Kasumi-1 (cell line): ENCODE measurements around the gene KLRF2.

Experiments
- DNase-seq, 2 experiments: peaks; one replicate each; lab custom pipeline; 2025; lab: John Stamatoyannopoulos, UW

KLRF2 gene

DNA sequence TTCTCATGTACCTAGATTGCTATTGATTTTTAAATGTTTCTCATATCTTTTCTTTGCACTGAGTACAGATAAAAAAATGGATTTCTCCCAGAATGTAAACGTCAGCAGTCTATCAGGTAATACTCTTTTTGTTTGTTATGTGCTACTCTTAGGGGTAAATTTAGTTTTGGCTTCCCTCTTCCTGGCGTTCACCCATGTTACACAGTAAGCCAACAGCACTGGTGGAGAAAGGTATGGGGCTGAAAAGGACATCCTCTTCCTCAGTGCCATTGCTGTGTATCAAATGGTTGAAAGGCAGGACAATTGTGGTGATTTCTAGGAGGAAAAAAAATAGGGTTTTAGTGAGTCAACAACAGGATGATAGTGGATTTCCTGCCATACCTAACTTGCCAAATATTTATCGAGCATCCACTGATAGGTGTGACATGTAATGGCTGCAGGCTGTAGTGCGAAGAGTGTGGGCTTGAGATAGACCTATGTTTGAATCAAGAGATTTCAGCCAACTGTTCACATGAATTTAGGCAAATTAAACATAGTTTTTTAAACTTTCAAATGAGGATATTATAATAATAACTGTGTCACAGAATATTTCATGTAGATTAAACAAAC, 7.5 kb downstream of the KLRF2 start:
- DNase-seq = no peak

DNA sequence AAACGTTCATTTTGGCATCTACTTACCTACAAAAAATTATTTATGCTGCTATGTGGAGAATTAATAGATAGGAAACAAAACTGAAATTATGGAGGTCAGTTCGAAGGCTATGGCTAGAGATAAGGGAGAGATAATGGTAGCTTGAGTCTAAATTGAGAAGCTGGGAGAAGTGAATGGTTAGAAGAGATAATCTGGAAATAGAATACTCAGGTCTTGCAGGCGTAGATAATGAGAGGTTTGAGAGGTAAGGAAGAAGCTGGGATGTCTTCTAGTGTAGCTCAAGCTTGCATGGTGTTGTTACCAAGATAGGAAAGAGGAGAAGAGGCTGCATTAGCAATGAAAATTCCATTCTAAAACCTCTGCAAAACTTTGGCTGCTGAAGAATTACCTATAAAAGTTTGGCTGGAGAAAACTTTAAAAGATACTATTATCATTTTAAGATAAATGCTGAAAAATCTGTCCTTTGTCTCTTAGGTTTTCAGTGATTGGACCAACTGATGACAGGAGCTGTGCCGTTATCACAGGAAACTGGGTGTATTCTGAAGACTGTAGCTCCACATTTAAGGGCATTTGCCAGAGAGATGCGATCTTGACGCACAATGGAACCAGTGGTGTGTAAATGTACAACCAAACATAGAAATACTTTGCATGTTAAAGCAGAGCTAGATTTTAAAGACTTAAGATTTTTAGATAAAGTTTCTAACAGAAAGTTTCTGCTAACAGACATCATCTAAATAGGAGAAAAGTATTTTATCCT, 14.1 kb downstream of the KLRF2 start:
- no peak for DNase-seq

DNA sequence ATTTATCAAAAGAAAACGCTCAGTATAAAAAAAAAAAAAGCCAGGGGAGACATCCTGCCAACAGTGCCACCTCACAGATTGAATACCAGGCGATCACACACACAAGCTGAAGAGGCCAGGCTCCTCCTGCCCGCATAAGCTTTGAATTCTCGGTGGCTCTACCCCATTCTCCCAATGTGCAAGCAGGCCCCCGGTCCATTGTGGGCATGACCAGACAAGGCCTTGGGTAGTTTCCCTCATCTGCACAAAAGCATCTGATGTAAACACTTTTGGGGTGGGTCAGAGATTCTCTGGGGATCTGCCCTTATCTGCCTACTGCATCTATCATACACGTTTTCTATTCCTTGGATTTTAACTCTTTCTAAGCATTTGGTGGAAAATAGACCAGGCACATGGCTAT, 16.2 kb downstream of the KLRF2 start:
- no peak for DNase-seq

DNA sequence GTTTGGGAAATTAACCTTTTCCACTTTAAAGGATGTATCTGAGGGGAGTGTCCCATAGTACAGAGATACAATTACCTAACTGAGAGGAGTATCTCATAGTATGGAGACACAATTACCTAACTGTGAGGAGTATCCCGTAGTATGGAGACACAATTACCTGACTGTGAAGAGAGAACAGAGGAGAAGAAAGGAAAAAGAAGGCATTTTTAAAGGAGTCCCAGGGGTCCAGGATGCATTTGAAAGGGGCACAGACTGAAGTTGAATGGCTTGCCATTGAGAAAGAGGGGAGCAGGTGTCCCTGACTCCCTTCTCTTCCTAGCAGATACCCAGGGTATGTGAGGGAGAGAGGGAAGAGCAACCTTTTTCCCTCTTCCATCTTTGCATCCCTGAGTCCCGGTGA, 17.9 kb downstream of the KLRF2 start:
- DNase-seq = no peak

DNA sequence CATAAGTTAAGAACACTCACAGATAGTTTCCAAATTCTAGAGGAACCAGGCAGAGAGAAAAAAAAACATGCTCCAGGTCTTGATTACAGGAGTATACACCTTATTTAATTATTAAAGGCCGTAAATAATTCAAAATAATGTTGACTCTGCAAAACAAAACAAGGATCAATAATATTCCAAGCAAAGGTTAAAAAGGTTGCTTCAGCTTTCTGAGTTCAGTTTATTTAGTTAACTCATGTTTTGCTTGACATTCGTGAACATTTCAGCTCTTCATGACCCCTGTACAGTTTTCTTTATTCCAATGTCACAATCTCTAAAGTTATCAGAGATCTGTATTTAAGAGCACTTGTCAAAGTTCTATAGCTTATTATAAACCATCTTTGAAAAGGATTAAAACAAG, 19.6 kb downstream of the KLRF2 start:
- no peak for DNase-seq

DNA sequence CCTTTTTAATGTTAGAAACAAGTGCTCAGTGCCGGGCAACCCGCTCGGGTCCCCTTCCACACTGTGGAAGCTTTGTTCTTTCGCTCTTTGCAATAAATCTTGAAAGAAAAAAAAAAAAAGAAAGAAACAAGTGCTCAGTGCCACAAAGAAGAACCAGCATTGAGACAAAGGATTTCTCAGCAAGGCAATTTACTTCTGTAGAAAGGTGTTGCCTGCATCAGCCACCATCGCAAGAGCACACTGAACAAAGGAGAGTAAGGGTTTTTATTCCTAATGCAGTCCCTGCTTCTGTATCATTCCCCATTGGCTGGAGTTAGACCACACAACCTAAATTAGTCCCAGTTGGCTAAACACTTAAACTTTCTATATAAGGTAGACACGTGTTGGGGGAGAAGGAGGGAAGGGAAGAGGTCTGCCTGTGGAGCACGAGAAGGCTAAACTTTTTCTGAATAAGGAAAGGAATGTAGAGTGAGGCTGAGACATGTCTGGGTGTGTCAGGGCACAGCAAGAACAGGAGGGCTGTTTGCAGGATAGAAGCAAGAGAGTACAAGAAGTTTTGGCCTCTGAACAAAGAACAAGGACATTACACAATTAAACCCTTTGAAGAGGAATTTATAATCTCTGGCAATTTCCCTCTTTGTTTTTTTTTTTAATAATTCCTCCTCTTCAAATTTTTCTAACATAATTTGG, 21.4 kb downstream of the KLRF2 start:
- no peak for DNase-seq

DNA sequence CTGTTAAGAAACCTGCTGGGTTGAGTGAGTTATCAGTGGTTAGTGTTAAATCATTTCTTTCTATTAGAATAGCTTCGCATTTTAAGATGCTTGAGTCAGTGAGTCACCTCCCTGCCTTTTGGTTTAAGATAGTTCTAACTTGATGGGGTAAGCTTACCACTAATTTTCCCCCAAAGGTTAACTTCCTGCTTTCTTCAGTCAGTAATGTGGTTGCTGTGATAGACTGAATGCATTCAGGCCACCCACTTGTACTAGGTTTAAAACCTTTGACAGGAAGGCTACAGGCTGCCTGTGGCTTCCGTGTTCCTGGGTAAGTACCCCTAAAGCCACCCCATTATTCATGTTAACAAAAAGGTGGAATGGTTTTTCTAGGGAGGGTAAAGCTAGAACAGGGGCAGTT, 25.6 kb downstream of the KLRF2 start:
- peak; percentile 8 to 16 for DNase-seq

DNA sequence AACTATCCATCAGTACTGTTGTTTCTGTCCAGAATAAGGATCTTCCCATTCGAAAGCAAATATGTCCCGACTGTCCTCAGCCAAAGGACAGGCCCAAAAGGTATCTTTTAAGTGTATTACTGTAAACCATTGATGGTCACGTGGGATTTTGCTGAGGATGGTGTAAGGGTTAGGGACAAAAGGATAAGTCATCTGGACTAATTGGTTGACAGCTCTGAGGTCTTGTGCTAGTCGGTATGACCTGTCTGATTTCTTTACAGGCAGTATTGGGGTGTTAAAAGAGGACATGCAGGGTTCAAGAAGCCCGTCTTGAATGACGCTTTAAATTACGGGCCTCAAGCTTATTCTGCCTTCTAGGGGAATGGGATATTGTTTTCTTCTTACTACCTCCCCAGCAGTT, 26.5 kb downstream of the KLRF2 start:
- no peak for DNase-seq

DNA sequence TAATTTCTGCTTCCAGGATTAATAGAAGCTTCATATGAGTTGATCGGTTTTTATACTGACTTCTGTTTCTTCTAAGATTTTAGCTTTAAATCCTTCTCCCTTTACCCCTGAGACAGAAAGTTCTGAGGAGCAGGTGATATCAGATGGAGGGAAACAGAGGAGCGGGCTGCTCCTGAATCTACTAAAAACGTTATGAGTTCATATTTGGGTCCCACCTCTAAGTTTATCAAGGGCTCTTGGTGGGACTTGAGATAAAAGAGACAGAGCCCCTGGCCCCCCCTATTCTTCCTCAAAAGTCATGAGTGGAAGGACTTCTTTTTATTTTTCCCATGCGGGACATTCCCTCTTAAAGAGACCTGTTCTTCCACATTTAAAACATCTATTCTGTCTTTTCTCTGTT, 27.1 kb downstream of the KLRF2 start:
- DNase-seq = no peak

DNA sequence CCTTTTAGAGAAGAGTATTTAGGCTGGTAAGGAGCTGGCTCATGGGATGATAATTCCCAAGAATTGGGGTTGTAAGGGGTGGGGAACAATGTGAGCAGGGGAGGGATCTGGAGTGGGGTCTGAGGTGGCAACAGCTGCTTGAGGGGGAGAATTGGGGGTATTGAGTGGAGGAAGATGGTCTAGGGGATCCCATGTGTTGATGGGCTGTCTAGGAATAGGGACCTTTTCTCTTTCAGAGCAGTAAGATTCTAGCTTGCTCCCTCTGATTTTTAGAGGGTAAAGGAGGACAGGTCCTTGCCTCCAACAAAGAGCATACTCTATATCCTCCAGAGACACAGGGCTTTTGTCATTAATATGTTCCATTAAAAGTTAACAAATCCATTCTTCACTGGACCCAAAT, 28.4 kb downstream of the KLRF2 start:
- no peak for DNase-seq

DNA sequence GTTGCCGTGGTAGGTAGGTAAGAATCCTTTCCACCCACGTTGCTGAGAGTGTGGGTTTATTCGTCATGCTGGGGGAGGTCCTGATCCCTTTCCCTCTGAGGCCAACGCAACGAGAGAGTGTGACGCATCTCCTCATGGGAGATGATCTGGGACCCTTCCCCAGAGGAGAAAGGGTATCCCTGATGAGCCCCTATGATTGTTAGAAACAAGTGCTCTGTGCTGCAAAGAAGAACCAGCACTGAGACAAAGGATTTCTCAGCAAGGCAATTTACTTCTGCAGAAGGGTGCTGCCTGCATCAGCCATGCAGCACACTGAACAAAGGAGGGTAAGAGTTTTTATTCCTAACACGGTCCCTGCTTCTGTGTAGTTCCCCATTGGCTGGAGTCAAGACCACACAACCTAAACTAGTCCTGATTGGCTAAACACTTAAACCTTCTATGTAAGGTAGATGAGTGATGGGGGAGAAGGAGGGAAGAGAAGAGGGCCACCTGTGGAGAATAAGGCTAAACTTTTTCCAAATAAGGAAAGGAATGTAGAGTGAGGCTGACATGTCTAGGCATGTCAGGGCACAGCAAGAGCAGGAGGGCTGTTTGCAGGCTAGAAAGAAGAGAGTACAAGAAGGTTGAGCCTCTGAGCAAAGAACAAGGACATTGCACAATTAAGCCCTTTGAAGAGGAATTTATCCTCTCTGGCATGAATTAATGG, 29.6 kb downstream of the KLRF2 start:
- no peak for DNase-seq

DNA sequence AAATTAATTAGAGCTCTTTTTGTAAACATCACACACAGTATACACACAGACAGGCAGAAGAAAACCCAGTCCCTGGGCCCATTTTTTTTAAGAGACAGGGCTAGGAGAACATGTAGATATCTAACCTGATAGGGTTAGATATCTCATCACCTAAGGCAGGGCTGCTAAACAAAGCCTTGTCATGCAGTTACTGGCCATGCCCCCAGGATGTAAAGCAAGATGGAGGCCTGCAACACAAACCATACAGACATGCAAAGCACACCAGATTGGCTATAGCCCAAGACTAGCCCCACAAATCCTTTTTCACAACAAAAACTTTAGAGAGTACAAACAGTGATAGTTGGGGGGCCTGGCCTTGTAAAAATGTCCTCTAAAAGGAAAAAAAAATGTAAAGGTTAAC, 30.4 kb downstream of the KLRF2 start:
- DNase-seq = no peak

DNA sequence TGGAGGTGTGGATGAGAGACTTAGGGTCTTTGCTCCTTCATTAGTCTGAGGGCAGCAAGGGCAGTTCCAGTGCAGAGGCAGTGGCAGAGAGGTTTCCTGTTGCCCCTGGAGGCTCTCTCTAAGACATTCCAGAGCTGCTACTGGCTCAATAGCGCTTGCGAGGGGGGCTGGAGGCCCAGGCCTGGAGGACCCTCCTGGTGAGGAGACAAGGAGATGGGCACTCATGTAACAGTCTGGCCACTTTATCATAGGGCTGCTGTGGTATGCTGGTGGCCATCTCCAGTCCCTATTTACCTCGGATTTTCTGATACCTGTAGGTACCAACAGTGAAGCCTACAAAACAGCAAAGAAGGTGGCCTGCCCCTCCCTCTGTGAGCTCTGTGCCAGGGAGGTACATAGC, 38.2 kb downstream of the KLRF2 start:
- no peak for DNase-seq

DNA sequence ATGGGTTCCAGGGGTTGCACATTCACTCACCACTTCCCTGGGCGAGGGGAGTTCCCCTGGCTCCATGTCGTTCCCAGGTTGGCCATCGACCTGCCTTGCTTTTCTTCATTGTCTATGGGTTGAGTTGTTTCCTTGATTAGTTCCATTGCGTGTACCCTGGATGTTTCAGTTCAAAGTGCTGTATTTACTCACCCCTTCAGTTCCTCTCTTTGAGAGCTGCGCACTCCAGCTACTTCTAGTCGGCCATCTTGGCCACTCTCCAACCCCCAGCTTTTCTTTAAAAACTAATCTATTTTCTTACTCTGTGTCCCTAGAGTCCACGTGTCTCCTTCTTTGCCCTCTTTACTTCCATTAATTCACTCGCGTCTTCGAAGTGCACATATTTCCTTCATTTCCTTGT, 39.2 kb downstream of the KLRF2 start:
- no peak for DNase-seq

DNA sequence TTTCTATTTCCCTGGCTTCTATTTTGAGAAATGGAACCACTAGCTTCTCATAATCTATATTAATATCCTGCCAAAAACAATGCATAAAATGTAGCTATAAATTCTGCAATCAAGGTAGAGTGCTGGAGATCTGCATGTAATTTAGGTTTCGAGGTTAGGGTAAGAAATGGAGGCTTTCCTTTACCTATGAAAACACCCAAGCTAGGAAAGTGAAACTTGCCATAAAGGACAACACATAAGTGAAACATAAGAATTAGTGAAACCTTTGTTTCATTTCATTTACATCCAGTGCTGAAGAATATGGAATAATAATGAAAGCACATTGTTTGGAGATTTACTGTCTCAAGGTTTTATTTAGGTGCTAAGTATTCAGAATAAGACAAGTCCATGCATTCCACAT, 41.1 kb downstream of the KLRF2 start:
- DNase-seq = no peak

DNA sequence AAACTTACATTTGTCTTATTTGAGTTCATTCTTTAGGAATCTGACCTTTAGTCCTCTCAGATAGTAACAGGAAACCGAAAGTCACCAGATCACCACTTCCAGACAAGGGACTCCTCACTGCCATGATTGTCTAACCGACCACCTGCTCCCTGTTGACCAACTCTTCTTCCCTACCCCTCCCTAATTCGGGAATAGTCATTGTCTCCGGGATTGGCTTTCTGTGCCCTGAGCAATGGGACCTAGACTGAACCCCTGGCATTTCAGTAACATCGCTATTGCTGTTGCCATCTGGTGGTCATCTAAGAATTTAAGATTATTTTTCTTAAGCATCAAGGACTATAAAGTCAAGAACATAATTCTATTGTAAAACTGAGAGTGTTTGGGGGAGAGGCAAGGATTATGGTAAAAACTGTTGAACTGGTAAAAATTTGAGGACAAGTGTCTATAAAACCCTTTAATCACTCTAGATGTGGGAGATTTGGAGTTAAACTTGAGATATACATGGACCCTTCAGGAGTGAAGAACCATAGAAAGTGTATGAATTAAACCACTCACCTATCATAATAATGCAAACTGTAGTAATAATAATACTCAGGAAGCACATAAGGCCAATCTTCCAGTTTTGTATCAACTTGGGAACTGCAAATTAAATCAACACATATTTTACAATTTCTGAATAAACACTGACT, 44.6 kb downstream of the KLRF2 start:
- peak; percentile 33 to 59 for DNase-seq

DNA sequence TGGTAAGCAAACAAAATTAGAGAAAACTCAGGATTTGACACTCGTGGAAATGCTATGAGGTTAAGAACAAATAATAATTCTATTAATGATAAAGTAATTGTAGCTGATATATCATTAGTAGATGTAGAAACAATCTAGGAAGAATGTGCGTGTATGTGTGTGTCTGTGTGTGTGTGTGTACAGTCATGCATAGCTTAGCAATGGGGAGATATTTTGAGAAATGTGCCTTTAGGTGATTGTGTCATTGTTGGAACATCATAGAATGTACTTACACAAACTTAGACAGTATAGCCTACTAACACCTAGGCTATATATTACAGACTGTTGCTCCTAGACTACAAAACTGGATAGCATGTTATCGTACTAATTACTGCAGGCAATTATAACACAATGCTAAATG, 45.6 kb downstream of the KLRF2 start:
- DNase-seq = no peak

DNA sequence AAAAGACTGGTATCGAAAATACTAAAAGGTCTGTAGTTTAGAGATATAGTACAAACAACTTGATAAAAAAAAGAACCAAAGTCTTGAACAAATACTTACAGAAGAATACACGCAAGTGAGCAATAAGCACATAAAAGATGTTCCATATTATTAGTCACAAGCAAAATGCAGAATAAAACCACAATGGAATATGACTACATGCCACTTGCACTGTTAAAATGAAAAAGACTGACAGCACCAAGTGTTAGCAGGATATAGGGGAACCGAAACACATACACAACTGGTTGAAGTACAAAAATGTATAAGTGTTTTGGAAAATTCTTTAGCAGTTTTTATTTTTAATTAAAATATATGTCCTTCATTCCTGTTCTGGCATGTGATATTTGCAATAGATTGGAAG, 47.3 kb downstream of the KLRF2 start:
- no peak for DNase-seq

DNA sequence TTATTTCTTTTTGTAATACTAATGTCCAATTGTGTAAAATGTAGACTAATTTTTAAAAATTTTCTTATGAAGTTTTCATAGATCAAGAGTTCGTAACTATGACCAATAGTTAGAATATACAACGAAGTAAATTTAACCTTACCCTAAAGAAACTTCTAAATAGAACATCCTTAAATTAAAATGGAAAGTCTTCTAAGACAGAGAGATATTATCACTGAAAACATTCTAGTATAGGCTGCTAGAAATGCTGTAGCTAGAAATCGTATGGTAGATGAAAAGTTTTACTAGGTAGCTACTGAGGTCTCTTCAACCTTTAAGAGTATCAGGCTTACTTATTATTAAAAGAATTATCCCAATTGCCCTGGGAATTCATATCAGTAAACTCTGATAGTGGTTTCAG, 50.0 kb downstream of the KLRF2 start:
- no peak for DNase-seq

DNA sequence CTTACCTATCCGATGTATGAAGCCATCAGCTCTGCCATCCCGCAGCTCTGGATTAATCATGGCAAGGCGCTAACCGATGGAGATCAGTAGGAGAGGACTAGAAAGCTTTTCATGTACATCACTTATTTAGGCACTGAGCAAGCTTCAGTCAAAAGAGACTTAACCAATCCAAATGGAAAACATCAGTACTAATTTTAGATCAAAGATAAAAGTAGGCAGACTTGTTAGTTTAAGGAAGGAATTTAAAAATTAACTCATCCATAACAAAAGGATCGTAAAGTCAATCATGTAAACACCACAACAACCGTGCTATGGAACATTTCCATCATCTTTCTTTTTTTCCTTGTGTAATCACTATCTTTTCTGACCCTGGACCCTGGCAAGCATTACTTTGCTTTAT, 51.0 kb downstream of the KLRF2 start, which contains the start of gene CLEC2A:
TSS of gene CLEC2A (minus strand) at position 101 of the 400 bp plus-strand sequence. CDS start at position 60, 41 bp downstream.
- DNase-seq = no peak

DNA sequence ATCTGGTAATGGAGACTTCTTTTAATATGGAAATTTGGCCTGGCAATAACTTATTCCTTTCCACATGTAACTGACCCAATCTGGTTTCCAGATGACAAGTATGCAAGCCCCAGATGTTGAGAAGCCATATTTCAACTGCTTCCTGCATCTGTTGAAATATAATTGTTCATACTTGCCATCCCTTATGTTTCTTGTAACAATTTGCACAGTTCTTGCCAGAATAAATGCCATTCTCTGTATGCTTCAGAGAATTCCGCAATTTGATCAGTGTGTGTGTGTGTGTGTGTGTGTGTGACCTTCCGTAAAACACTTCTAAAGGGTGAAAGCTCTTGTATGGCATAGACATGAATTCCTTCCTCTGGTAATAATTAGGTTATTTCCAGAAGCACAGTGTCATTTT, 52.7 kb downstream of the KLRF2 start:
- DNase-seq = no peak

DNA sequence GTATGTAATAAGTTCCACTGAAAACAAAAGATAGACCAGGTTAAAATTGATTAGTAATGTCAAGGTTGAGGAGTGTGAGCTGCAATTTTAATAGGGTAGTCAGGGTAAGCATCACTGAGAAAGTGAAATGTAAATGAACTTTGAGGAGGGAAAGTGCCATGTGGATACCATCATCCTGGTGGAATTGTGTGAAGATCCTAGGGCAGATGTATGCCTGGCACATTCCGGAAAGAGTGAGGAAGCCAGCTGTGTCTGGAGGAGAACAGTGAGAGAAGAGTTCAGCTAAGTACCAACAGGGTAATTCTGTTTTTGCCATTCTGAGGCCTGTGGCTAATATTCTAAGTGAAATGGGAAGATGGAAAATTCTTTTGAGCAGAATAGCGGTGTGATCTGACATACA, 53.7 kb downstream of the KLRF2 start:
- DNase-seq = no peak
